Activated CD4-positive, alpha-beta T cell treated with anti-CD3 and anti-CD28 coated beads, Interleukin-2, amount 10 ng/mL, durations not matched to agents 7 days and 5 days (primary cell): Measurements from ENCODE around the gene STAT5A. TPM values are rescaled to one million over a fixed set of nuclear protein-coding genes. Genes with fewer than 3 reads are reported as not detected.
"Not testable (repeated sequence)": the region's sequence is repeated elsewhere in the genome, so short reads cannot be mapped to it uniquely, and the experiment has no call there.

Experiments used
- CTCF ChIA-PET: fragments of 350-600 bp; sonication (Branson Sonifier 250); formaldehyde crosslinking; loops from one replicate; lab custom pipeline; 2021; ENCODE audit warnings: antibody characterized with exemption; lab: Charles Lee
- POLR2A ChIA-PET: fragments of 350-600 bp; sonication (Branson Sonifier 250); formaldehyde crosslinking; loops from one replicate; lab custom pipeline; 2021; ENCODE audit warnings: antibody characterized with exemption; lab: Charles Lee
- DNase-seq: peaks from one replicate; pipeline ENCODE4 v3.0.0-alpha.2; 2020
- H3K27ac Mint-ChIP-seq: one replicate; pipeline ENCODE4 v1.8.0; 2021; ENCODE audit warnings: mild to moderate bottlenecking, moderate library complexity, mixed read lengths
- H3K27me3 Mint-ChIP-seq: one replicate; pipeline ENCODE4 v1.8.0; 2021; ENCODE audit warnings: mixed read lengths
- H3K36me3 Mint-ChIP-seq: one replicate; pipeline ENCODE4 v1.8.0; 2021; ENCODE audit warnings: low read depth, mixed read lengths
- H3K4me1 Mint-ChIP-seq: one replicate; pipeline ENCODE4 v1.8.0; 2021; ENCODE audit warnings: mixed read lengths
- H3K4me3 Mint-ChIP-seq: one replicate; pipeline ENCODE4 v1.8.0; 2021; ENCODE audit warnings: mild to moderate bottlenecking, moderate library complexity, mixed read lengths
- H3K9me3 Mint-ChIP-seq: one replicate; pipeline ENCODE4 v1.8.0; 2021; ENCODE audit warnings: mixed read lengths
- total RNA-seq, 2 experiments: library from RNA; stranded (reverse); gene quantifications; one replicate each; pipeline ENCODE4 v1.2.3, GENCODE V29; 2021

The STAT5A gene
- total RNA-seq, 2 experiments from 2014 or later: 99.5 to 108 TPM

DNA sequence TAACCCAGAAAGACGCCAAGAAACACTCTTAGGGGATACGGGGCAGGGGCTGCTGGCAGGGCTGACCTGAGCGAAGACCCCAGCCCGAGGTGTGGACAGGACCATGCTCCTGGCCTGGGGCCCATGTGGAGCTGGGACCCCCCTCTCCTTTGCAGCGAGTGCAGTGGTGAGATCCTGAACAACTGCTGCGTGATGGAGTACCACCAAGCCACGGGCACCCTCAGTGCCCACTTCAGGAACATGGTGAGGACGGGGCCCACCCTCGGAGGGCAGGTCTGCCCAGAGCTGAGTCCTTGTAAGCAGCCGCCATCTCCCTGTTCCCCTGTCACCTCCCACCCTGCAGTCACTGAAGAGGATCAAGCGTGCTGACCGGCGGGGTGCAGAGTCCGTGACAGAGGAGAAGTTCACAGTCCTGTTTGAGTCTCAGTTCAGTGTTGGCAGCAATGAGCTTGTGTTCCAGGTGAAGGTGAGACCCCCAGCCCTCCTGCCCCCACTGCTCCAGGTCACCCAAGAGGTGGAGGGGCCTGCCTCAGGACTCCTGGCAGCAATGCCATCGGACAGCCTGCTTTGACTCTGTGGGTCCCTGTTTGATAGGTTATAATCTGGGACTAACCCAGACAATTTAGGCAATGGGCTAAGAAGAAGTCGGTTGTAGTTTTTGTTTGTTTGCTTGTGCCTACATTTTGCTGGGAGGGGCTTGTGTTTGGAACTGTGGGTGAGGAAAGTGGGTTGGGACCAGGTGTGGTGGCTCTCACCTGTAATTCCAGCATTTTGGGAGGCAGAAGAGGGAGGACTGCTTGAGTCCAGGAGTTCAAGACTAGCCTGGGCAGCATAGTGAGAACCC is 16.1 kb downstream of the STAT5A start:
- Mint-ChIP-seq H3K27me3 (no peaks in the 10 kb centered on the region), H3K36me3 (peaks cover 71% of the 10 kb centered on the region), H3K4me3 (no peak overlapping the region), H3K27ac (peak overlapping the region; percentile 41), H3K4me1 (peaks cover 31% of the 10 kb centered on the region), H3K9me3 (no peaks in the 10 kb centered on the region)
- no peak for DNase-seq
- ChIA-PET POLR2A (no interaction called here), CTCF (interaction anchor here (2.5 kb wide), 1 partner anchor 11 kb away, joined by 6 read pairs; no protein-coding TSS in a partner anchor)

DNA sequence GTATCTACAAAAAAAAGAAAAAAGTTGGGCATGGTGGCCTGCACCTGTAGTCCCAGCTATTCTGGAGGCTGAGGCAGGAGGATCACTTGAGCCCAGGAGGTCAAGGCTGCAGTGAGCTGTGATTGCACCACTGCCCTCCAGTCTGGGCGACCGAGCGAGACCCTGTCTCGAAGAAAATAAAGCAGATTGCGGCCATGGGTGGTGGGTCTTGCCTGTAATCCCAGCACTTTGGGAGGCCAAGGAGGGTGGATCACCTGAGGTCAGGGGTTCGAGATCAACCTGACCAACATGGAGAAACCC is 16.7 kb downstream of the STAT5A start:
- H3K27me3 Mint-ChIP-seq, DNase-seq, CTCF ChIA-PET, H3K4me3 Mint-ChIP-seq, H3K9me3 Mint-ChIP-seq, POLR2A ChIA-PET: not testable (repeated sequence)
- H3K36me3 Mint-ChIP-seq: peaks cover 76% of the 10 kb centered on the region
- H3K4me1 Mint-ChIP-seq: peaks cover 36% of the 10 kb centered on the region
- peak overlapping the region; percentile 20 for H3K27ac Mint-ChIP-seq

DNA sequence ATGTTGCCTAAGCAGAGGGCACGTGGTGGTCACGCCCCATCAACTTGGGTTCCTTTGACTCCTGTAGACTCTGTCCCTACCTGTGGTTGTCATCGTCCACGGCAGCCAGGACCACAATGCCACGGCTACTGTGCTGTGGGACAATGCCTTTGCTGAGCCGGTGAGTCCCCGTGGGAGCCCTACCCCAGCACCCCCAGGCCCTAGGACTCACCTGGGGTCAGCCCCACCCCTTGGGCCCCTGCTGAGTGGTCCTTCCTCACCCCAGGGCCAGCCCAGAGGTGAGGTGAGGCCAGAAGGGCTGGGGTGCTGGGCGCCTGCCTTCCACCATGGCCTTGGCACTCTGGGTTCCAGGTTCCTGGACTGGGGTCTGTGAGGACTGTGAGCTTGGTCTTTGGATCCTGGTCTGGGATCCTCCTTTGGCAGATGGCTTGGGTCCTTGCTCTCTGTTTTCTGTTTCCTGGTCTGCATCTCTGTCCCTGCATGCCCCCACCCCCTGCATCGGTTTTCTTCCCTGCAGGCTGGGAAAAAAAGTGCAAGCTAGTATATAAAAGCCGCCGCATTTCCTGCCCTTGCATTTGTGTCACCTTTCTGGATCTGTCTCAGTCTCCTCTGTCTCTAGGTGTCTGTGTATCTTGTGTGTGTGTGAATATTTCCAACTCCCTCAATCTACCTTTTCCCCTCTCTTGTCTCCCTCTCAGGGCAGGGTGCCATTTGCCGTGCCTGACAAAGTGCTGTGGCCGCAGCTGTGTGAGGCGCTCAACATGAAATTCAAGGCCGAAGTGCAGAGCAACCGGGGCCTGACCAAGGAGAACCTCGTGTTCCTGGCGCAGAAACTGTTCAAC is 17.5 kb downstream of the STAT5A start:
- Mint-ChIP-seq H3K36me3 (peaks cover 81% of the 10 kb centered on the region), H3K9me3 (no peaks in the 10 kb centered on the region), H3K27ac (peak overlapping the region; percentile 76), H3K27me3 (no peaks in the 10 kb centered on the region), H3K4me3 (no peak overlapping the region), H3K4me1 (peaks cover 44% of the 10 kb centered on the region)
- CTCF ChIA-PET: interaction anchor here (0.7 kb wide), 1 partner anchor 111 kb away, joined by 3 read pairs; no protein-coding TSS in a partner anchor
- POLR2A ChIA-PET: no interaction called here
- DNase-seq: peak; percentile 48

DNA sequence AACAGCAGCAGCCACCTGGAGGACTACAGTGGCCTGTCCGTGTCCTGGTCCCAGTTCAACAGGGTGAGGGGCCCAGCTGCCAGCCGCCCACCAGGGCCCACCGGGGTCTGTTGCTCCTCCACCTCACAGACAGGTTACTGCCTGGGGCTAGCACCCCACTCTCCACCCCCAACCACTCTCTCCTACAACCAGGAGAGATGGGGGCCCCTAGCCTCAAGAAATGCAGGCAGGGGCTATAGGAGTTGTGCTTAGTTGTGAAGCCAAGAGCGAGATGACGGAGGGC is 18.0 kb downstream of the STAT5A start:
- ChIA-PET POLR2A (no interaction called here), CTCF (interaction anchor here (0.7 kb wide), 1 partner anchor 111 kb away, joined by 3 read pairs; no protein-coding TSS in a partner anchor)
- Mint-ChIP-seq H3K4me3 (no peak overlapping the region), H3K27me3 (no peaks in the 10 kb centered on the region), H3K4me1 (peaks cover 50% of the 10 kb centered on the region), H3K9me3 (no peaks in the 10 kb centered on the region), H3K27ac (no peak overlapping the region), H3K36me3 (peaks cover 82% of the 10 kb centered on the region)
- DNase-seq: no peak

DNA sequence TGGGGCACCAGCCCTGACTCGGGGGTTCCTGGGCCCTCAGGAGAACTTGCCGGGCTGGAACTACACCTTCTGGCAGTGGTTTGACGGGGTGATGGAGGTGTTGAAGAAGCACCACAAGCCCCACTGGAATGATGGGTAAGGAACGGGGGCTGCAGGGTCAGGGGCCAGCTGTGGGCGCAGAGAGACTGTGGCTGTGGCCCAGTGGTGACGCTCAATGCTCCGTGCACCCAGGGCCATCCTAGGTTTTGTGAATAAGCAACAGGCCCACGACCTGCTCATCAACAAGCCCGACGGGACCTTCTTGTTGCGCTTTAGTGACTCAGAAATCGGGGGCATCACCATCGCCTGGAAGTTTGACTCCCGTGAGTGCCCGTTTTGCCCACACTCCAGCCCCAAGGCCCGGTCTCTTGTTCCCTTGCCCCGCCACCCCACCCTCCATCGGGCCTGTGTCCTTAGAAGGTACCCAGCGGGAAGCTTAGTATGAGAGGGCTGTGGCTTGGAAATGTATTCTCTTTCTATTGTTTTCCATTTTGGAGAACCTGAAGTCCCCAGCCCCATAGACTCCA is 19.1 kb downstream of the STAT5A start:
- Mint-ChIP-seq H3K9me3 (no peaks in the 10 kb centered on the region), H3K27ac (peak overlapping the region; percentile 66), H3K4me1 (peaks cover 56% of the 10 kb centered on the region), H3K36me3 (peaks cover 79% of the 10 kb centered on the region), H3K27me3 (no peaks in the 10 kb centered on the region), H3K4me3 (no peak overlapping the region)
- ChIA-PET CTCF (interaction anchor here (22.5 kb wide), 1 partner anchor 98 kb away, joined by 357 read pairs; no protein-coding TSS in a partner anchor), POLR2A (no interaction called here)
- no peak for DNase-seq

DNA sequence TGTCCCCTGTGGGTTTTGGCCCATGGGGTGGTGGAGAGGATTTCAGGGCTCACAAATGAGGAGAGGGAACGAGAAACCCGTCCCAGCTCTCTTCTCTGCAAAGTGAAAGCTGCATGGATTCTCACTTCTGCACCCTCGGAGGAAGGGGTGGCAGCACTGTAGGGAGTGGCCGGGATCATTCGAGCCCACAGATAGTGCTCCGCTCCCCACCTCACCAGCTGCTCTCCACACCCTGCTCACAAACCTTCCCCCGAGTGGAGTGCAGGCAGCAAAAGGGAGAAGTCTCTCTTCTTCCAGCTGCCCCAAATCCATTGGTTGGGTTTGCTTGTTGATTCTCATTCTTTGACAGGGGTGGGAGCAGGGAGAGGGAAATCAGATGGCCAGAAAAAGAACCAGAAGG is 20.1 kb downstream of the STAT5A start:
- CTCF ChIA-PET: interaction anchor here (1.2 to 22.5 kb wide), 3 partner anchors 8 to 97 kb away, joined by 3 to 357 read pairs (median 6); no protein-coding TSS in a partner anchor
- POLR2A ChIA-PET: no interaction called here
- Mint-ChIP-seq H3K27me3 (no peaks in the 10 kb centered on the region), H3K9me3 (no peaks in the 10 kb centered on the region), H3K27ac (no peak overlapping the region), H3K36me3 (peaks cover 75% of the 10 kb centered on the region), H3K4me3 (no peak overlapping the region), H3K4me1 (peaks cover 64% of the 10 kb centered on the region)
- DNase-seq: no peak

DNA sequence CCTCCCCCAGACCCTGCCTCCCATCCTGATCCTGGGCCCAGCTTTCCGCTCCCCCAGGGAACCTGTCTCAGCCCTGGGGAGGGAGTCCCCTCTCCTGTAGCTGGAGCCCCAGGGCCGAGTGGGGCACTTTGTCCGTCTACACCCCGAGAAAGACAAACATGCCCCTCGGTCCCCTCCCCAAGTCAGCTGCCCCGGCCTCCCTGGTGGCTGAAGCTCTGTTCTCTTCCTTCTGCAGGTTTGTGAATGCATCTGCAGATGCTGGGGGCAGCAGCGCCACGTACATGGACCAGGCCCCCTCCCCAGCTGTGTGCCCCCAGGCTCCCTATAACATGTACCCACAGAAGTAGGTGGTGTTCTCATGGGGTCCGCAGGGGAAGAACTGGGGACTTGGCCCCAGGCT is 20.8 kb downstream of the STAT5A start:
- H3K27me3 Mint-ChIP-seq: no peaks in the 10 kb centered on the region
- ChIA-PET POLR2A (no interaction called here), CTCF (interaction anchor here (1.1 to 22.5 kb wide), 10 partner anchors 8 to 253 kb away, joined by 3 to 357 read pairs (median 5); no protein-coding TSS in a partner anchor)
- peaks cover 75% of the 10 kb centered on the region for H3K36me3 Mint-ChIP-seq
- H3K4me1 Mint-ChIP-seq: peaks cover 71% of the 10 kb centered on the region
- DNase-seq: no peak
- H3K27ac Mint-ChIP-seq: no peak overlapping the region
- no peaks in the 10 kb centered on the region for H3K9me3 Mint-ChIP-seq
- H3K4me3 Mint-ChIP-seq: no peak overlapping the region

DNA sequence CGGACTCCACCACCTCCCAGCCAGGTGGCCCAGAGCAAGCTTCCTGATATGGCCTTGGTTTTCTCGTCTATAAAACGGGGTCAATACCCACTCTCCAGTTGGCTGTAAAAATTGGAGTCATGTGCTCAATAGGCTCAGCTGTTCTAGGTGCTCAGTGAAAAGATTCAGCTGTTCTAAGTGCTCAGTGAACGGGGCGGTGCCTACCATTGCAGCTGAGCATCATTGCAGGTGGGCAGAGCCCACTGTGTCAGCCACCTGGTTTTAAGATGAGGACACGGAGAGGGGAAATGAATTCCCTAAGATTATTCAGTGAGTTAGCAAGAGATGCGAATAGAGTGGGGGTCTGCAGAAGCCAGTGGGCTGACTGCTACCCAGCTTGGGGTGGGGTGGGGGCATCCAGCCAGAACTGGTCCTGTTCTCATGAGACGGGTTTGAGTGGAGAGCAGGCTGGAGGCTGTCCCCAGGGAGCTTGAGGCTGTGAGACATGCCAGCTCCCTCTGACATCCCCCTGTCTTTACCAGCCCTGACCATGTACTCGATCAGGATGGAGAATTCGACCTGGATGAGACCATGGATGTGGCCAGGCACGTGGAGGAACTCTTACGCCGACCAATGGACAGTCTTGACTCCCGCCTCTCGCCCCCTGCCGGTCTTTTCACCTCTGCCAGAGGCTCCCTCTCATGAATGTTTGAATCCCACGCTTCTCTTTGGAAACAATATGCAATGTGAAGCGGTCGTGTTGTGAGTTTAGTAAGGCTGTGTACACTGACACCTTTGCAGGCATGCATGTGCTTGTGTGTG is 21.9 kb downstream of the STAT5A start:
- H3K27ac Mint-ChIP-seq: peak overlapping the region; percentile 47

DNA sequence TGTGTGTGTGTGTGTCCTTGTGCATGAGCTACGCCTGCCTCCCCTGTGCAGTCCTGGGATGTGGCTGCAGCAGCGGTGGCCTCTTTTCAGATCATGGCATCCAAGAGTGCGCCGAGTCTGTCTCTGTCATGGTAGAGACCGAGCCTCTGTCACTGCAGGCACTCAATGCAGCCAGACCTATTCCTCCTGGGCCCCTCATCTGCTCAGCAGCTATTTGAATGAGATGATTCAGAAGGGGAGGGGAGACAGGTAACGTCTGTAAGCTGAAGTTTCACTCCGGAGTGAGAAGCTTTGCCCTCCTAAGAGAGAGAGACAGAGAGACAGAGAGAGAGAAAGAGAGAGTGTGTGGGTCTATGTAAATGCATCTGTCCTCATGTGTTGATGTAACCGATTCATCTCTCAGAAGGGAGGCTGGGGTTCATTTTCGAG is 22.5 kb downstream of the STAT5A start:
- Mint-ChIP-seq H3K36me3 (peaks cover 71% of the 10 kb centered on the region), H3K4me1 (peaks cover 74% of the 10 kb centered on the region), H3K9me3 (no peaks in the 10 kb centered on the region), H3K4me3 (peak overlapping the region; percentile 25), H3K27me3 (no peaks in the 10 kb centered on the region), H3K27ac (peak overlapping the region; percentile 85)
- CTCF ChIA-PET: interaction anchor here (0.6 to 22.5 kb wide), 8 partner anchors 9 to 347 kb away, joined by 3 to 357 read pairs (median 6); partner anchors contain the start of gene STAT3
- POLR2A ChIA-PET: no interaction called here
- no peak for DNase-seq

More for the DNA sequence above, 21.9 kb downstream of the STAT5A start:
- no peak for DNase-seq
- peaks cover 70% of the 10 kb centered on the region for H3K4me1 Mint-ChIP-seq
- peaks cover 66% of the 10 kb centered on the region for H3K36me3 Mint-ChIP-seq
- no peak overlapping the region for H3K4me3 Mint-ChIP-seq
- H3K27me3 Mint-ChIP-seq: no peaks in the 10 kb centered on the region
- ChIA-PET POLR2A (no interaction called here), CTCF (interaction anchor here (0.5 to 22.5 kb wide), 15 partner anchors 9 to 346 kb away, joined by 3 to 357 read pairs (median 4); no protein-coding TSS in a partner anchor)
- no peaks in the 10 kb centered on the region for H3K9me3 Mint-ChIP-seq

DNA sequence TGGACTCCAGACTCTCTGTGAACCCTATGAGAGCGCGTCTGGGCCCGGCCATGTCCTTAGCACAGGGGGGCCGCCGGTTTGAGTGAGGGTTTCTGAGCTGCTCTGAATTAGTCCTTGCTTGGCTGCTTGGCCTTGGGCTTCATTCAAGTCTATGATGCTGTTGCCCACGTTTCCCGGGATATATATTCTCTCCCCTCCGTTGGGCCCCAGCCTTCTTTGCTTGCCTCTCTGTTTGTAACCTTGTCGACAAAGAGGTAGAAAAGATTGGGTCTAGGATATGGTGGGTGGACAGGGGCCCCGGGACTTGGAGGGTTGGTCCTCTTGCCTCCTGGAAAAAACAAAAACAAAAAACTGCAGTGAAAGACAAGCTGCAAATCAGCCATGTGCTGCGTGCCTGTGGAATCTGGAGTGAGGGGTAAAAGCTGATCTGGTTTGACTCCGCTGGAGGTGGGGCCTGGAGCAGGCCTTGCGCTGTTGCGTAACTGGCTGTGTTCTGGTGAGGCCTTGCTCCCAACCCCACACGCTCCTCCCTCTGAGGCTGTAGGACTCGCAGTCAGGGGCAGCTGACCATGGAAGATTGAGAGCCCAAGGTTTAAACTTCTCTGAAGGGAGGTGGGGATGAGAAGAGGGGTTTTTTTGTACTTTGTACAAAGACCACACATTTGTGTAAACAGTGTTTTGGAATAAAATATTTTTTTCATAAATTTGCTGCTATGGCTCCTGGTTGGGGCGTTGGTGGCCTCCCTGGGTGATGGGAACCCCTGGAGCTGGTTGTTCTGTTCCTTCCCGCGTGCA is 23.1 kb downstream of the STAT5A start:
- Mint-ChIP-seq H3K9me3 (no peaks in the 10 kb centered on the region), H3K4me3 (peak overlapping the region; percentile 58), H3K4me1 (peaks cover 72% of the 10 kb centered on the region), H3K27me3 (no peaks in the 10 kb centered on the region), H3K36me3 (peaks cover 67% of the 10 kb centered on the region), H3K27ac (peak overlapping the region; percentile 85)
- ChIA-PET CTCF (interaction anchor here (0.6 to 22.5 kb wide), 13 partner anchors 10 to 216 kb away, joined by 3 to 357 read pairs (median 5); partner anchors contain the start of genes KCNH4 and STAT3), POLR2A (no interaction called here)
- no peak for DNase-seq

DNA sequence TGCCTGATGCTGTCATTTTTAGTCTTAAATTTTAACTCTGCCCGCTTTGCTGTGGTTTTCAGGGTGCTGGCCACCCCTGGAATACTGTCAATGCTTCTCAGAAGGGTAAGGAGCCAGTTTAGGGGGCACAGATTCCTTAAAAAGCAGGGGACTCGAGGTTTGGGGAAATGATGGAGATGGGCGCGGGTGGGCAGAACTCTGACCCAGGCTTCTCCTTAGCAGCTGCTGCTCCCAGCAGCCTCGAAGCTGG is 23.7 kb downstream of the STAT5A start:
- no peaks in the 10 kb centered on the region for H3K27me3 Mint-ChIP-seq
- ChIA-PET POLR2A (interaction anchor here (1.0 kb wide), 1 partner anchor 23 kb away, joined by 3 read pairs; no protein-coding TSS in a partner anchor), CTCF (interaction anchor here (0.7 to 22.5 kb wide), 13 partner anchors 10 to 215 kb away, joined by 3 to 357 read pairs (median 3); partner anchors contain the start of genes KCNH4 and STAT3)
- H3K4me1 Mint-ChIP-seq: peaks cover 76% of the 10 kb centered on the region
- H3K27ac Mint-ChIP-seq: peak overlapping the region; percentile 85
- H3K4me3 Mint-ChIP-seq: no peak overlapping the region
- DNase-seq: no peak
- H3K36me3 Mint-ChIP-seq: peaks cover 68% of the 10 kb centered on the region
- no peaks in the 10 kb centered on the region for H3K9me3 Mint-ChIP-seq
